SK-N-SH (cell line): ENCODE measurements around the gene CTTNBP2NL.

ENCODE experiments used
- CHD2 ChIP-seq: fragments of 150-350 bp; IDR thresholded peaks from 2 replicates; pipeline ENCODE4 v1.6.1; 2018; ENCODE audit warnings: low read length; ENCODE audit not compliant: partially characterized antibody
- CTCF ChIP-seq: fragments of 200-600 bp; sonication (generic); IDR thresholded peaks from 2 replicates; pipeline ENCODE4 v1.6.1; 2017; ENCODE audit warnings: antibody characterized with exemption, mild to moderate bottlenecking, moderate library complexity
- GABPA ChIP-seq: IDR thresholded peaks from 2 replicates; pipeline ENCODE4 v1.4.0; 2012; ENCODE audit warnings: low read depth, mild to moderate bottlenecking
- GATA2 ChIP-seq: sonication (generic); formaldehyde crosslinking; IDR thresholded peaks from 2 replicates; pipeline ENCODE4 v1.5.0; 2020; ENCODE audit warnings: mild to moderate bottlenecking, missing genetic modification reagents
- JUND ChIP-seq: IDR thresholded peaks from 2 replicates; pipeline ENCODE4 v1.4.0; 2012
- MAX ChIP-seq: IDR thresholded peaks from 2 replicates; pipeline ENCODE4 v1.4.0; 2012; ENCODE audit warnings: low read depth
- NFIC ChIP-seq: IDR thresholded peaks from 2 replicates; pipeline ENCODE4 v1.4.0; 2012; ENCODE audit warnings: borderline replicate concordance
- POLR2AphosphoS5 ChIP-seq: IDR thresholded peaks from 2 replicates; pipeline ENCODE4 v1.6.1; 2012; ENCODE audit warnings: low read depth, low read length
- RCOR1 ChIP-seq: fragments of 150-350 bp; IDR thresholded peaks from 2 replicates; pipeline ENCODE4 v1.6.1; 2017; ENCODE audit warnings: antibody characterized with exemption, low read length
- SIN3A ChIP-seq: IDR thresholded peaks from 2 replicates; pipeline ENCODE4 v1.6.1; 2012; ENCODE audit warnings: low read depth, mild to moderate bottlenecking, low read length, moderate library complexity, borderline replicate concordance
- SMC3 ChIP-seq: IDR thresholded peaks from 2 replicates; pipeline ENCODE4 v1.6.1; 2012; ENCODE audit warnings: low read depth, low read length, improper control_type of control experiment
- TCF12 ChIP-seq: IDR thresholded peaks from 2 replicates; pipeline ENCODE4 v1.4.0; 2012
- ZBTB33 ChIP-seq: IDR thresholded peaks from 2 replicates; pipeline ENCODE4 v1.4.0; 2012; ENCODE audit warnings: low read depth, borderline replicate concordance

GRCh38 chr1:112493351-112493750, 97.3 kb downstream of the CTTNBP2NL start:
- TF ChIP-seq TCF12 (no peak), CTCF (no peak), GABPA (no peak), GATA2 (CRISPR knock-in tag) (no peak), MAX (no peak), CHD2 (no peak), POLR2AphosphoS5 (no peak), SMC3 (no peak), ZBTB33 (no peak), SIN3A (no peak), RCOR1 (no peak), JUND (no peak), NFIC (no peak)
